Activated CD8-positive, alpha-beta memory T cell treated with anti-CD3 and anti-CD28 coated beads for 48 hours (primary cell): Measurements from ENCODE around the gene SMG1.
"Not testable (repeated sequence)": the region's sequence is repeated elsewhere in the genome, so short reads cannot be mapped to it uniquely, and the experiment has no call there.

Source experiments
- DNase-seq, 3 experiments: peaks; one replicate each; pipeline ENCODE4 v3.0.0-alpha.2; 2020; ENCODE audit warnings: low read depth in 2 of 3, low spot score in 2 of 3

SMG1 gene

GRCh38 chr16:18801145-18801972 lies 124.8 kb downstream of the SMG1 start, which contains the start of gene ARL6IP1:
TSS of gene ARL6IP1 (minus strand) at chr16:18801549. CDS start at chr16:18801466, 83 bp downstream.
- DNase-seq = peak; percentile 94 to 96 (median 95)

GRCh38 chr16:18800775-18801144 lies 125.4 kb downstream of the SMG1 start:
- DNase-seq = no peak

- no peak for DNase-seq
Observed at GRCh38 chr16:18800293-18800692, 125.9 kb downstream of the SMG1 start.

- DNase-seq = no peak
Observed at GRCh38 chr16:18799500-18799899, 126.7 kb downstream of the SMG1 start.

GRCh38 chr16:18797746-18798145 lies 128.5 kb downstream of the SMG1 start:
- no peak for DNase-seq

- DNase-seq = no peak
Observed at GRCh38 chr16:18796377-18796776, 129.8 kb downstream of the SMG1 start.

- DNase-seq = no peak
Observed at GRCh38 chr16:18792836-18793433, 133.3 kb downstream of the SMG1 start.

- peak; percentile 78 to 84 (median 81) for DNase-seq
Observed at GRCh38 chr16:18789850-18790706, 136.1 kb downstream of the SMG1 start, which contains the start of gene RPS15A. TSS of gene RPS15A (minus strand) at chr16:18790334. CDS start at chr16:18789113, 1,221 bp downstream.

- DNase-seq = no peak
Observed at GRCh38 chr16:18789515-18789849, 136.7 kb downstream of the SMG1 start.

GRCh38 chr16:18788828-18789514 lies 137.2 kb downstream of the SMG1 start:
- no peak for DNase-seq

- no peak for DNase-seq
Observed at GRCh38 chr16:18784917-18785623, 141.1 kb downstream of the SMG1 start.

GRCh38 chr16:18783430-18784341 lies 142.5 kb downstream of the SMG1 start:
- DNase-seq = no peak

- DNase-seq = no peak
Observed at GRCh38 chr16:18782697-18783429, 143.3 kb downstream of the SMG1 start.

GRCh38 chr16:18781232-18781631 lies 145.0 kb downstream of the SMG1 start:
- DNase-seq = not testable (repeated sequence)

GRCh38 chr16:18780460-18781026 lies 145.7 kb downstream of the SMG1 start:
- not testable (repeated sequence) for DNase-seq

GRCh38 chr16:18777664-18778063 lies 148.5 kb downstream of the SMG1 start:
- DNase-seq = not testable (repeated sequence)

- not testable (repeated sequence) for DNase-seq
Observed at GRCh38 chr16:18776334-18776733, 149.9 kb downstream of the SMG1 start.

- not testable (repeated sequence) for DNase-seq
Observed at GRCh38 chr16:18774651-18775050, 151.6 kb downstream of the SMG1 start.
